ENCODE data around the gene WDR64. TPM values are rescaled to one million over a fixed set of nuclear protein-coding genes. Genes with fewer than 3 reads are reported as not detected.

The WDR64 gene
- total RNA-seq, 2 experiments from 2014 or later, result 0.32 TPM; not detected in 1

GRCh38 chr1:241749041-241749944, 97.2 kb downstream of the WDR64 start:
- H3K9me3 Mint-ChIP-seq, result no peaks in the 10 kb centered on the region
- no peak for DNase-seq
- H3K36me3 Mint-ChIP-seq, result no peaks in the 10 kb centered on the region
- H3K4me1 Mint-ChIP-seq, result no peaks in the 10 kb centered on the region
- no peaks in the 10 kb centered on the region for H3K27me3 Mint-ChIP-seq
- H3K4me3 Mint-ChIP-seq, result no peak overlapping the region
- H3K27ac Mint-ChIP-seq, result no peak overlapping the region

DNA sequence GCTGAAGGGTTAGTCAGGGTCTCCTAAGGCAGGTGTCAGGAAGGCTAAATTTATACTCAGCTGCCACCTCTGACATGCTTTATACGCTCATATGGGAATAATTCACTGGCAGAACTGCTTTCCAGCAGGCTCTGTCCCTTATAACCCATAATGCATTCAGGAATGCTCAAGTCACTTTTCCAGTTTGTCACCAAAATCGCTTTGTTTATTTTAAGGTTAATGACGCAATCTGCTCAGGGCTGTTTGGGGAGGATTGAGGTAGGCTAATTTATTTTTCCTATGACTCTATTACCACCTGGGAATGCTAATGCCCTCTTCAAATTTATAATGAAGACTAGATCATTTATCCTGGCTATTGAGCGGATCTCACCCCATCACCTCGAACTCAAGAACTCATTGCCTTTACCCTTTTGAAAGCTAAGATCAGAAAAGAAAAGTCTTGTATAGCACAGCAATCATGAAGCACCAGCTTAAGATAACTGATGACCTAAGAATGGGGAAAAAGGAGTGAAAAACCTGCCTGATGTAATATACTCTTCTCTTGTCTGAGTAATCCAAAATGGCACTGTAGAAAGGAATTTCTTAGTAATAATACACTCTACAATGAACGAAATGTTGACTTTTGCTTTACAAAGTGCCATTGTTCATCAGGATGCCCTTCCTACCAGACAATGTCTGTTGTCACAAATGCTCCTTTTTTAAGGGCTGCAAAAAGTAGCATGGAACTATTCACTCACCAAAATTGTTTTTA, 98.0 kb downstream of the WDR64 start:
- Mint-ChIP-seq H3K4me3 (no peak overlapping the region), H3K4me1 (no peaks in the 10 kb centered on the region), H3K27me3 (no peaks in the 10 kb centered on the region), H3K36me3 (no peaks in the 10 kb centered on the region), H3K9me3 (no peaks in the 10 kb centered on the region), H3K27ac (no peak overlapping the region)
- DNase-seq, result no peak

DNA sequence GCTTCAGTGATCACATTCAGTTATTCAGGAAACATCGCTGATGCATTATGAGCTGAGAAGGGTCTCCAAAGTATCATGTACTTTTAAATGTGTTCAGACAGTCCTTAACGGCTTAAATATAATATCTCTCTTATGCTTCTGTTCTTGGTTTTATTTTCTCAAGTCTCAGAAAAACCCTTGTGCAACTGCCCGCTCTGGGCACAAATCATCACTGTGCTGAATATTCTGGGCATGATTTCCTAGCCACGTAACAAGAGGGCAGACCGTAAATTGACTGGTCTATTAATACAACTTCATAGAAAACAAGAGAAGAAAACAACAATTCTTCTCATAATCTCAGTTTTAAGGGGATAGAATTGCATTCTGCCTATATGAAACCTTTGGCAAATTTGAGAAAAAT, 99.4 kb downstream of the WDR64 start:
- Mint-ChIP-seq H3K9me3 (peaks cover 6% of the 10 kb centered on the region), H3K36me3 (no peaks in the 10 kb centered on the region), H3K27ac (no peak overlapping the region), H3K27me3 (no peaks in the 10 kb centered on the region), H3K4me1 (peaks cover 3% of the 10 kb centered on the region), H3K4me3 (no peak overlapping the region)
- DNase-seq, result no peak

DNA sequence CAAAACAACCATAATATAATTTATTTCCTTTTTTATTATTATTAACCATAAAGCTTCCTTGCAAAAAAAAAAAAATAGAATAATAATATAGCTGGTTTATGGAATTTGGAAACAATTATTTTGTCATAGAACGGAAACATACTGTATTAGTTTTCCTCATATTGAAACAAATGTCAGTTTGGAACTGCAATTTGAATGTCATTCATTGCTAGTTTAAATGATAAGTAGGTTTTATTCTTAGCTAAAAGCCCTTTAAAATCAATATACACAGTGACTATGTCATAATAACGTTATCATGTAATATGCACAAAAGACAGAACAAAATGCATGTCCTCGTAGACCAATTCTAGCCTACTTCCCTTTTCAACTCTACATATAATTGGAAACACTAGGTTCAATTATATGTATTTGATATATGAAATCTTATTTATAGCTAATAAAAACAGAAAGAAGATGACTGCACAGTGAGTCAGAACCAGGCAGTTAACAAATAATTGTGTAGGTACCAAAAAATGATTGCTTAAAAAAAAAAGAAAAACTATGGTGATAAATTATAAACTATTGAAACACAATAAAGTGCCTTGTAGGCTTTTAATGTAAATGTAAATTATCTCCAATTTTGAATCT, 110.7 kb downstream of the WDR64 start:
- no peak overlapping the region for H3K27ac Mint-ChIP-seq
- no peak overlapping the region for H3K4me3 Mint-ChIP-seq
- no peaks in the 10 kb centered on the region for H3K36me3 Mint-ChIP-seq
- DNase-seq, result no peak
- H3K9me3 Mint-ChIP-seq, result no peaks in the 10 kb centered on the region
- no peaks in the 10 kb centered on the region for H3K27me3 Mint-ChIP-seq
- H3K4me1 Mint-ChIP-seq, result no peaks in the 10 kb centered on the region

DNA sequence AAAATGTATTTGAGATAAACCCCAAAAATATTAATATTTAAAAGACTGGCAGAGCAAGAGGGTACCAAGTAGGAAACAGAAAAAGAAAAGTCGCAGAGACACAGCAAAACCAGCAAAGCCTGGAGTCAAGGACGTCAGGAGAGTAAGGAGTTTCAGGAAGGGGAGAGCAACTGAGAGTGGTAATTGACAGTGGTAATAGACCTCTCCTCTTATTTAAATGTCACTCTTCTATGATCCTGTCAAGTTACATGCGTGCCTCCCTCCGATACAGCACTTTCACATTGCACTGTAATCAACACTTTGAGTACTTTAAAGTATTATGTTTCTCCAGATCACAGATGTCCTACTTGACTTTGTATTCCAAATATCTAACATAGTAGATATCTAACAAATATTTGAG, 113.3 kb downstream of the WDR64 start:
- no peaks in the 10 kb centered on the region for H3K27me3 Mint-ChIP-seq
- H3K27ac Mint-ChIP-seq, result no peak overlapping the region
- H3K4me3 Mint-ChIP-seq, result no peak overlapping the region
- peaks cover 5% of the 10 kb centered on the region for H3K4me1 Mint-ChIP-seq
- no peaks in the 10 kb centered on the region for H3K9me3 Mint-ChIP-seq
- no peak for DNase-seq
- H3K36me3 Mint-ChIP-seq, result no peaks in the 10 kb centered on the region

DNA sequence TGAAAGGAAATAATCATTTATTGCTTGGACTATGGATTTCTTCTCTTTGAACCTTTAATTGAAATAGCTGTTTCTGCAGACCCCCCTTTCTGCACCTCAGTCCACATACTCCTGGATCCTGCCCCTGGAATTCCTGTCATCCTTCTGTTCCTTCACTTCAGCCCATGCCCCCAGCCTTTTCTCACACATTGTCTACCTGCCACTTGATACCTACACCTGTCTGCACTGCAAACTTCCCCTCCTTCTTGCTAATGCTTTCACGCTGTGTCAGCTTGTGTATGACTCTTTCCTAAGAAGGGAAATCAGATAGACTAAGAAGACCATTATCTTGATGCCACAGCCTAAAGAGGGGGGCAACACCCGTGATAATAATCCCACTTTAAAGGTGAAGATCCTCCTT, 115.7 kb downstream of the WDR64 start:
- Mint-ChIP-seq H3K4me3 (no peak overlapping the region), H3K27me3 (no peaks in the 10 kb centered on the region), H3K4me1 (peaks cover 8% of the 10 kb centered on the region), H3K9me3 (no peaks in the 10 kb centered on the region), H3K36me3 (no peaks in the 10 kb centered on the region), H3K27ac (no peak overlapping the region)
- no peak for DNase-seq

DNA sequence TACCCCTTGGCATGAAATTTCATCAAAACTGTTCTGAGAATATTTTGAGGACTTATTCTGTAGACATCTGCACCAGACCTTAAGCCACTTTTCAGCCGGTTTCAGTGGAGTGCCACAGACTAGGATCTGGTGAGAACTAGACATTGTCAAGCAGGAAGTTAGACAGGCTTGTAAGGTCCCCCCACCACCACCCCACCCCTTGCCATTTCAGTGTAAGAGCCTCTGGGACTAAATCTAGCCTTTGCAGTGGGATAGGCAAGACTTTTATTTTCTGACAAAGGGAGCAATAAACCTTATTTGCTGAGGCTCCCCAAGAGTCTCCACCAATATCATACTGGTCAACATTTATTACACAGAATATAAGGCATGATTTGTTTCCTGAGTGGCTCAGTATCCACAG, 118.0 kb downstream of the WDR64 start:
- no peaks in the 10 kb centered on the region for H3K9me3 Mint-ChIP-seq
- no peak overlapping the region for H3K27ac Mint-ChIP-seq
- no peak overlapping the region for H3K4me3 Mint-ChIP-seq
- peaks cover 8% of the 10 kb centered on the region for H3K4me1 Mint-ChIP-seq
- H3K36me3 Mint-ChIP-seq, result no peaks in the 10 kb centered on the region
- H3K27me3 Mint-ChIP-seq, result no peaks in the 10 kb centered on the region
- no peak for DNase-seq

DNA sequence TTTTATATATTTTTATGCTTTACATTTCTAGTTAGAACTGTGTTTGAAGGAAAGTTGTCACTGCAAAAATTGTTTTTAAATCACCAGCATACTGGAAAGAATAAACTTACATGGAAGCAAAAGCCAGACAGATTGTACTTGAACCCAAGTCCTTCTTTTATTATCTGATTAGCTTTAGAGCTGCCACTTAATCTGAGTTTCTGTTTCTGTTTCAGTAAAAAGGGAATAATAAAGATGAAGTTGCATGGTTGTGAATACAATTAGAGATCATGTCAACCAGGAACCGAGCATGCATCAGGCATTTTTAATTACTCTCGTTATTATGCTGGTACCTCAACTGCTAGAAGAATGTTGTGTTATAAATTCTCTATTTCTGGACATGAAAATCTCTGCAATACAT, 119.0 kb downstream of the WDR64 start:
- Mint-ChIP-seq H3K4me1 (peaks cover 8% of the 10 kb centered on the region), H3K4me3 (no peak overlapping the region), H3K27me3 (no peaks in the 10 kb centered on the region), H3K27ac (no peak overlapping the region), H3K36me3 (no peaks in the 10 kb centered on the region), H3K9me3 (no peaks in the 10 kb centered on the region)
- no peak for DNase-seq

- DNase-seq, result no peak
- peaks cover 8% of the 10 kb centered on the region for H3K4me1 Mint-ChIP-seq
- H3K27me3 Mint-ChIP-seq, result no peaks in the 10 kb centered on the region
- H3K27ac Mint-ChIP-seq, result no peak overlapping the region
- no peaks in the 10 kb centered on the region for H3K36me3 Mint-ChIP-seq
- no peaks in the 10 kb centered on the region for H3K9me3 Mint-ChIP-seq
- H3K4me3 Mint-ChIP-seq, result no peak overlapping the region
Measured at GRCh38 chr1:241772932-241773500, 120.9 kb downstream of the WDR64 start.

GRCh38 chr1:241773991-241774390, 121.9 kb downstream of the WDR64 start:
- Mint-ChIP-seq H3K4me3 (no peak overlapping the region), H3K4me1 (peaks cover 8% of the 10 kb centered on the region), H3K9me3 (no peaks in the 10 kb centered on the region), H3K27me3 (no peaks in the 10 kb centered on the region), H3K27ac (no peak overlapping the region), H3K36me3 (peaks cover under 1% of the 10 kb centered on the region)
- DNase-seq, result no peak

DNA sequence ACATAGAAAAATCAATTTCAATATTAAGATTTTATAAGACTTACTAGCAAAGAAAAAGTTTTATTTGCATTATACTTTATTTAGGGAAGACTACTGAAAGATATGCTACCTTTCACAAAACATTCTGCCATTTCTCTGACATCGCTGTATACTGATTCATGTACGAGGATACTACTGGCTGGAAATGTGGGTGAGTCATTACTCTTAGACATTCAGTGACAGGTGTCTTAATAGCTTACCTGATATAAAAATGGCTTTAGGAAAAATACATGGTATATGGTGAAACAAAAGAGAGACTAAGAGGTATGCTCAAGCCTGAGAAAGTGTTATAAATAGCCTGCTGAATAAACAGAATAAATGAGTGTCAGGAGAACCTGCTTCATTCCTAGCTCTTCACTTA, 122.9 kb downstream of the WDR64 start:
- Mint-ChIP-seq H3K27me3 (no peaks in the 10 kb centered on the region), H3K36me3 (peaks cover 2% of the 10 kb centered on the region), H3K27ac (no peak overlapping the region), H3K4me1 (peaks cover 4% of the 10 kb centered on the region), H3K4me3 (no peak overlapping the region), H3K9me3 (no peaks in the 10 kb centered on the region)
- DNase-seq, result no peak

DNA sequence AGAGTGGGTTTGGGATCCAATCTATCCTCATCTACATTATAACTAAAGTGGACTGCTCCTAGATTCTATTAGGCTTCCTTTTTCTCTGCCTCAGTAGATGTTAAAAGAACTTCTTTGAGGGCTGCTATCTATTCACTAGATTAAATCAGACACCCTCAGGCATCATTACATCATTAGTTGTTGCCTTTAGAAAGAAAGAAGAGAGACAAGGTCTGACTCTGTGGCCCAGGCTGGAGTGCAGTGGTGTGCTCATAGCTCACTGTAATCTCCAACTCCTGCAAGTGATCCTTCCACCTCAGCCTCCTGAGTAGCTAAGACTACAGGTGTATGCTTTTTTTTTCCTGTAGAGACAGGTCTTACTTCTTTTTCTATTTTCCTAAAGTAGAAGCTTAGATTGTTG, 124.8 kb downstream of the WDR64 start:
- H3K36me3 Mint-ChIP-seq, result peaks cover 2% of the 10 kb centered on the region
- no peak overlapping the region for H3K4me3 Mint-ChIP-seq
- no peaks in the 10 kb centered on the region for H3K9me3 Mint-ChIP-seq
- DNase-seq, result no peak
- no peak overlapping the region for H3K27ac Mint-ChIP-seq
- H3K4me1 Mint-ChIP-seq, result no peaks in the 10 kb centered on the region
- H3K27me3 Mint-ChIP-seq, result no peaks in the 10 kb centered on the region

- Mint-ChIP-seq H3K36me3 (peaks cover 2% of the 10 kb centered on the region), H3K27ac (no peak overlapping the region), H3K4me1 (no peaks in the 10 kb centered on the region), H3K4me3 (no peak overlapping the region), H3K9me3 (no peaks in the 10 kb centered on the region), H3K27me3 (no peaks in the 10 kb centered on the region)
- DNase-seq, result no peak
Measured at GRCh38 chr1:241778117-241778516, 126.0 kb downstream of the WDR64 start.

GRCh38 chr1:241779897-241780296, 127.8 kb downstream of the WDR64 start:
- Mint-ChIP-seq H3K9me3 (no peaks in the 10 kb centered on the region), H3K27me3 (no peaks in the 10 kb centered on the region), H3K4me3 (no peak overlapping the region), H3K4me1 (no peaks in the 10 kb centered on the region), H3K27ac (no peak overlapping the region), H3K36me3 (peaks cover 2% of the 10 kb centered on the region)
- DNase-seq, result no peak

GRCh38 chr1:241782396-241782795, 130.3 kb downstream of the WDR64 start:
- no peak overlapping the region for H3K27ac Mint-ChIP-seq
- no peaks in the 10 kb centered on the region for H3K9me3 Mint-ChIP-seq
- H3K36me3 Mint-ChIP-seq, result peaks cover 2% of the 10 kb centered on the region
- H3K27me3 Mint-ChIP-seq, result no peaks in the 10 kb centered on the region
- no peaks in the 10 kb centered on the region for H3K4me1 Mint-ChIP-seq
- no peak overlapping the region for H3K4me3 Mint-ChIP-seq
- no peak for DNase-seq
